Ishikawa (cell line): ENCODE measurements around the gene COX6A1.

Source experiments
- CEBPB ChIP-seq: IDR thresholded peaks from 2 replicates; pipeline ENCODE4 v1.6.1; 2012
- CREB1 ChIP-seq: IDR thresholded peaks from 2 replicates; pipeline ENCODE4 v1.6.1; 2012; ENCODE audit warnings: low read depth
- EGR1 ChIP-seq: IDR thresholded peaks from 2 replicates; pipeline ENCODE4 v1.6.1; 2012
- EP300 ChIP-seq: IDR thresholded peaks from 2 replicates; pipeline ENCODE4 v1.6.1; 2012; ENCODE audit warnings: borderline replicate concordance
- FOXM1 ChIP-seq: IDR thresholded peaks from 2 replicates; pipeline ENCODE4 v1.6.1; 2012; ENCODE audit warnings: low read depth, borderline replicate concordance
- NFIC ChIP-seq: IDR thresholded peaks from 2 replicates; pipeline ENCODE4 v1.6.1; 2012
- RAD21 ChIP-seq: IDR thresholded peaks from 2 replicates; pipeline ENCODE4 v1.6.1; 2012; ENCODE audit warnings: low read depth
- TAF1 ChIP-seq: IDR thresholded peaks from 2 replicates; pipeline ENCODE4 v1.6.1; 2012; ENCODE audit warnings: low read depth, mild to moderate bottlenecking
- TCF12 ChIP-seq: IDR thresholded peaks from 2 replicates; pipeline ENCODE4 v1.6.1; 2012; ENCODE audit warnings: low read depth
- TEAD4 ChIP-seq: IDR thresholded peaks from 2 replicates; pipeline ENCODE4 v1.6.1; 2012
- YY1 ChIP-seq: IDR thresholded peaks from 2 replicates; pipeline ENCODE4 v1.6.1; 2012; ENCODE audit warnings: low read depth
- ZBTB7A ChIP-seq: IDR thresholded peaks from 2 replicates; pipeline ENCODE4 v1.6.1; 2012; ENCODE audit warnings: low read depth
- TF ChIP-seq, protein P1 (sequence below): IDR thresholded peaks from 2 replicates; pipeline ENCODE4 v1.6.1; 2012
- TF ChIP-seq, protein P2 (sequence below): IDR thresholded peaks from 2 replicates; pipeline ENCODE4 v1.6.1; 2012
- TF ChIP-seq, protein P3 (sequence below): IDR thresholded peaks from 2 replicates; pipeline ENCODE4 v1.6.1; 2012; ENCODE audit warnings: low read depth, mild to moderate bottlenecking

The COX6A1 gene

DNA sequence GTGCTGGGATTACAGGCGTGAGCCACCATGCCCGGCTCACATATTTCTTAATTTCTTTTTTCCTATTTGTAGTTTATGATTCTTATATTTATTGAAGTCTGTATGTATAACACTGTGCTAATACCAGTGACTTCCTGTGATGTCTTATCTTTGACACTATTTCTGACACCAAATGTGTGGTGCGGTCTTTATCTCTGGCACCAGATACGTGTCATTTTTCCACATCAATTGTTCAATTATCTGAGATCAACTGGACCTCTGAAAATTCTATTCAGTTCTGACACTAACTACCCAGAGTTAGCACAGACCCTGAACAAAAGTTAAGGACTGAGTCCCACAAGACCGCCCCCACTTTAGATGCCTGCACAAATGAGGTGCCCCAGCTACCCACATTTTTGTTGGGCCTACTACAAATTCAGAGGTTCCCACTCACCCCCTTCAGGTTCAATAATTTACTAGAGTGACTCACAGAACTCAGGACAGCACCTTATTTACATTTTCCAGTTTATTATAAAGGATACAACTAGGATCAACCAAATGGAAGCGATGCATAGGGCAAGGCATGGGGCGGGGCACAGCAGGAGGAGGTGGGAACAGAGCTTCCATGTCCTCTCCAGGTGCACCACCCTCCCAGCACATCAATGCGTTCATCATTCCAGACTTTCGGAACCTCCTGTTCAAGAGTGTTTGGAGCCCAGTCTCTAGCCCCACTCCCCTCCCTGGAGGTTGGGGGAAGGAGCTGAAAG lies 43.3 kb downstream of the COX6A1 start:
- TF ChIP-seq FOXM1 (no peak), RAD21 (no peak), EP300 (no peak), CREB1 (no peak), NFIC (no peak), ZBTB7A (no peak), EGR1 (no peak), YY1 (no peak), CEBPB (no peak), TEAD4 (no peak), TAF1 (no peak), TCF12 (no peak)
- TF ChIP-seq, protein P1, sequence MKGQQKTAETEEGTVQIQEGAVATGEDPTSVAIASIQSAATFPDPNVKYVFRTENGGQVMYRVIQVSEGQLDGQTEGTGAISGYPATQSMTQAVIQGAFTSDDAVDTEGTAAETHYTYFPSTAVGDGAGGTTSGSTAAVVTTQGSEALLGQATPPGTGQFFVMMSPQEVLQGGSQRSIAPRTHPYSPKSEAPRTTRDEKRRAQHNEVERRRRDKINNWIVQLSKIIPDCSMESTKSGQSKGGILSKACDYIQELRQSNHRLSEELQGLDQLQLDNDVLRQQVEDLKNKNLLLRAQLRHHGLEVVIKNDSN, result no peak
- TF ChIP-seq, protein P2, sequence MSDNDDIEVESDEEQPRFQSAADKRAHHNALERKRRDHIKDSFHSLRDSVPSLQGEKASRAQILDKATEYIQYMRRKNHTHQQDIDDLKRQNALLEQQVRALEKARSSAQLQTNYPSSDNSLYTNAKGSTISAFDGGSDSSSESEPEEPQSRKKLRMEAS, result no peak
- TF ChIP-seq, protein P3, sequence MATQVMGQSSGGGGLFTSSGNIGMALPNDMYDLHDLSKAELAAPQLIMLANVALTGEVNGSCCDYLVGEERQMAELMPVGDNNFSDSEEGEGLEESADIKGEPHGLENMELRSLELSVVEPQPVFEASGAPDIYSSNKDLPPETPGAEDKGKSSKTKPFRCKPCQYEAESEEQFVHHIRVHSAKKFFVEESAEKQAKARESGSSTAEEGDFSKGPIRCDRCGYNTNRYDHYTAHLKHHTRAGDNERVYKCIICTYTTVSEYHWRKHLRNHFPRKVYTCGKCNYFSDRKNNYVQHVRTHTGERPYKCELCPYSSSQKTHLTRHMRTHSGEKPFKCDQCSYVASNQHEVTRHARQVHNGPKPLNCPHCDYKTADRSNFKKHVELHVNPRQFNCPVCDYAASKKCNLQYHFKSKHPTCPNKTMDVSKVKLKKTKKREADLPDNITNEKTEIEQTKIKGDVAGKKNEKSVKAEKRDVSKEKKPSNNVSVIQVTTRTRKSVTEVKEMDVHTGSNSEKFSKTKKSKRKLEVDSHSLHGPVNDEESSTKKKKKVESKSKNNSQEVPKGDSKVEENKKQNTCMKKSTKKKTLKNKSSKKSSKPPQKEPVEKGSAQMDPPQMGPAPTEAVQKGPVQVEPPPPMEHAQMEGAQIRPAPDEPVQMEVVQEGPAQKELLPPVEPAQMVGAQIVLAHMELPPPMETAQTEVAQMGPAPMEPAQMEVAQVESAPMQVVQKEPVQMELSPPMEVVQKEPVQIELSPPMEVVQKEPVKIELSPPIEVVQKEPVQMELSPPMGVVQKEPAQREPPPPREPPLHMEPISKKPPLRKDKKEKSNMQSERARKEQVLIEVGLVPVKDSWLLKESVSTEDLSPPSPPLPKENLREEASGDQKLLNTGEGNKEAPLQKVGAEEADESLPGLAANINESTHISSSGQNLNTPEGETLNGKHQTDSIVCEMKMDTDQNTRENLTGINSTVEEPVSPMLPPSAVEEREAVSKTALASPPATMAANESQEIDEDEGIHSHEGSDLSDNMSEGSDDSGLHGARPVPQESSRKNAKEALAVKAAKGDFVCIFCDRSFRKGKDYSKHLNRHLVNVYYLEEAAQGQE, result no peak

DNA sequence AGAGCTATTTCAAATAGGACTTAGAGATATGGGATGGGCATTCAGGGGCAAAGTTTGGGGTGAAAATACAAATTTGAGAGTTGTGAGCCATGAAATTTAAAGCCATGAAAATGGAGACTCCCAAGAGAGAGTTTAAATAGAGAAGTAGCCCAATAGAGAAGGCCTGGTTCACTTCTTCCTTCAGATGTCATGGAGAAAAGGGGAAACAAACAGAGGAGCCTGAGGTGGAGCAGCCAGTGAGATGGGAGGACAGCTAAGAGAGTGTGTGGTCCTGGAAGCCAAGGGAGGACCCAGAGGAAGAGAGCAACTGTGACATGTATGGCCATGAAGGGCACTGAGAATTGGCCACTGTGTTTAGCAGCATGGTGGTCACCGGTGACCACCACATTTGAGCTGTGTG lies 45.7 kb downstream of the COX6A1 start:
- TF ChIP-seq EP300 (no peak), TEAD4 (no peak), TCF12 (no peak), YY1 (no peak), EGR1 (no peak), CREB1 (no peak), RAD21 (no peak)

DNA sequence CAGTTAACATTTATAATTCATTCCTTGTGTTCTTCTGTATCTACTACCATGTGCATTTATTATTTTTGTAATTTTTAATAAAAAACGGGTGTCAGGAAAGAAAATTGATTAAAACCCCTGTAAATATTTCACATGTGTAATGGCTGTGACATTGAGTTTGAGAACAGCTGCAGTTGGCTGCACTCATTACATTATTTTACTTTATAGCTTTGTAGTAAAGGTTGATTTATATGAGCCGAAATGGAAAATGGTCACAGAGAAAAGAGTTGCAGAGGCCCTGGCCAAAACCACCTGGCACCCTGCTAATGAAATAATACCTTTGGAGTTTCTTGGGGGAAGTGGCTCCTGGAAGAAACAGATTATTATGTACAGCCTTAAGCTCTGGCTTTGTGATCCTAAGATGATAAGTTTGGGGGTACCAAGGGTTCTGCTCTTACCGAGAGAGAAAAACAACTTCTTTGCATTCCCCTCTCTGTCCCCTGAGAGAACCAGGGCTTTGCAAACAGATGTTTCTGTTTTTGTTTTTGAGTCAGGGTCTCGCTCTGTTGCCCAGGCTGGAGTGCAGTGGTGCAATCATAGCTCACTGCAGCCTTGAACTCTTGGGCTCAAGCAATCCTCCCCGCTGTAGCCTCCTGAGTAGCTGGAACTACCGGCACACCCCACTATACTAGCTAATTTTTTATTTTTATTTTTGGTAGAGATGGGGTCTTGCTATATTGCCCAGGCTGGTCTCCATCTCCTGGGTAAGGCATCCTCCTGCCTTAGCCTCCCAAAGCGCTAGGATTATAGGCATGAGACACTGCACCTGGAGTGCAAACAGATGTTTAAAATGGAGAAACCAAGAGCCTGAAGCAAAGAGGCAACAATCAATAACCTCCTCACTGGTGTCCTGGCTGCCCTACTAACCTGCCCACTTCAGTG lies 48.3 kb downstream of the COX6A1 start:
- TF ChIP-seq CEBPB, result no peak
- TF ChIP-seq YY1, result no peak
- TF ChIP-seq, protein P3, result no peak
- TF ChIP-seq TEAD4, result no peak
- no peak for TF ChIP-seq ZBTB7A
- TF ChIP-seq, protein P1, result no peak
- TF ChIP-seq CREB1, result no peak
- no peak for TF ChIP-seq RAD21
- TF ChIP-seq EGR1, result no peak
- TF ChIP-seq TAF1, result no peak
- TF ChIP-seq FOXM1, result no peak

DNA sequence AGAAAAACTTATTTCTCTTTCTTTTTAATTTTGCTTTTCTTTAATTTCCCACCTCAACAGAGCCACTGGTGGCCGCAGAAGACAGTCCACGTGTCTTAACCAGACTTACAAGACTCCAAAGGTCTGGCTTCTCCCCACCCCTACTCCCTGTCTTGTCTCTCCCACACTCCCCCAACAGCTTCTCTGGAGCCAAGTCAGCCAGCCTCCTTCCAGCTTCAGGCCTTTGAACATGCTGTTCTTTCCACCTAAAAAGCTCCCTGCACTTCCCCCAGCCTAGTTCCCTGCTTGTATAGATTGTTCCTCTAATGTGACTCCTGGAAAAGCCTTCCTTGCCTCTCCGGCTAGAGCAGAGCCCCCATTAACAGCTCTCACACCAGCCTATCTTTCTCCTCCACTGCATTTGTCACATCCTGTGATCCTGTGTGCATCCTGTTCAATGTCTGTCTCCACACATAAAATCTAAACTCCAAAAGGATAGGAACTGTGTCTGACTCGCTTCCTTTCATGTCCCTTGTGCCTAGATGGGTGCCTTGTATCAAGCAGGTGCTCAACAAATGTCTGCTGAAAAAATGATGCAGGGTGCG lies 50.2 kb downstream of the COX6A1 start:
- TF ChIP-seq EGR1 (no peak), CEBPB (no peak), NFIC (no peak), FOXM1 (no peak), CREB1 (no peak), TCF12 (no peak), ZBTB7A (no peak), EP300 (no peak)
- TF ChIP-seq, protein P1, result no peak
- TF ChIP-seq, protein P3, result no peak
- TF ChIP-seq, protein P2, result no peak
